Hematopoietic multipotent progenitor cell treated with erythropoietin and hydrocortisone succinate and interleukin-3 and kit ligand, for 15 days (in vitro differentiated cells): Measurements from ENCODE around the gene CRYBA4.
A peak's percentile ranks its signal among the peaks of the same experiment; 100 is the strongest.

ENCODE experiments used
- DNase-seq: peaks from one replicate; pipeline ENCODE4 v3.0.0-alpha.2; 2015; ENCODE audit warnings: low spot score

The CRYBA4 gene

DNA sequence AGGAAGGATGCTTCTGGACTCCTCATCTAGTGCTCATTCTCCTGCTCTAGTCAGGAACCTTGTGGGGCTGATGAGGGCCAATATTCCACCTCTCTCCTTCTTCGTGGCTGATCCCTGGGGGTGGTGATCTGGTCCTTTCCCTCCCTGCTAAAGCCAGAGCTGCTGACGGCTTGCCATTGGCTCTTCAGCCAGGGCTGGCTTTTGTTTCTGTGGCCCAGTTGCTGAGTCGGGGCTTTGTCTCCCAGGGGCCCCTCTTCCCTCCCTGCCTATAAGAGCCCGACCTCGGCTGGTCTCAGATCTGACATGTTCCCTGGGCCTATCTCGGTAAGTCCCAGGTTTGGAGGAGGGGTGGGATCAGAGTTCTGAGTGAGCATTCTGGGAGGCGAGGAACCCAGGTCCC, at the start of gene CRYBA4:
Gene CRYBA4, plus strand, starts transcription at position 301 of the 400 bp plus-strand sequence. CDS start 634 bp downstream, outside the sequence.
- DNase-seq, result no peak

DNA sequence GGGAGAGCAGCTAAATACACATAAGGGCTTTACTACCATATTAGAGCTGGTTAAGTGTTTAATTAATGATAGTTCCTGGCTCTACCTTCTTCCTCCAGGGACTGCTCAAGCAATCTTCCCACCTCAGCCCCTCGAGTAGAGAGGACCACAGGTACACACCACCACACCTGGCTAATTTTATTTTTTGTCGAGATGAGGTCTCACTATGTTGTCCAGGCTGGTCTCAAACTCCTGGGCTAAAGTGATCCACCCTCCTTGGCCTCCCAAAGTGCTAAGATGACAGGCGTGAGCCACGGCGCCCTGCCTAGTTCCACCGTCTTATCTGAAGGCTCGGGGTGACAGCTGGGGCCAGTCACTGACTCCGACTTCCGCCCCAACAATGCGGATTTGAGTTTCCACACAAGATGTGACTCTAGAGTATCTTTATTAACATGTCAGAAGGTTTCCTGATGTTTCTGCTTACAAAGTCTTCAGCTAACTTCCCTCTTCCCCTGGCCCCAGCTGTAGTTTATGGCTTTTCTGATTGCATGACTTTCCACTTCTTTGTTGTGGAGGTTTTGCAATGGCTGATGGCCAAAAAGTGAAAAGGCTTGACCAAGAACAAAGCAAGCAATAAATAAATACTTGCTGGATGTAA, 48.6 kb upstream of the CRYBA4 start:
- DNase-seq, result peak; percentile 77

DNA sequence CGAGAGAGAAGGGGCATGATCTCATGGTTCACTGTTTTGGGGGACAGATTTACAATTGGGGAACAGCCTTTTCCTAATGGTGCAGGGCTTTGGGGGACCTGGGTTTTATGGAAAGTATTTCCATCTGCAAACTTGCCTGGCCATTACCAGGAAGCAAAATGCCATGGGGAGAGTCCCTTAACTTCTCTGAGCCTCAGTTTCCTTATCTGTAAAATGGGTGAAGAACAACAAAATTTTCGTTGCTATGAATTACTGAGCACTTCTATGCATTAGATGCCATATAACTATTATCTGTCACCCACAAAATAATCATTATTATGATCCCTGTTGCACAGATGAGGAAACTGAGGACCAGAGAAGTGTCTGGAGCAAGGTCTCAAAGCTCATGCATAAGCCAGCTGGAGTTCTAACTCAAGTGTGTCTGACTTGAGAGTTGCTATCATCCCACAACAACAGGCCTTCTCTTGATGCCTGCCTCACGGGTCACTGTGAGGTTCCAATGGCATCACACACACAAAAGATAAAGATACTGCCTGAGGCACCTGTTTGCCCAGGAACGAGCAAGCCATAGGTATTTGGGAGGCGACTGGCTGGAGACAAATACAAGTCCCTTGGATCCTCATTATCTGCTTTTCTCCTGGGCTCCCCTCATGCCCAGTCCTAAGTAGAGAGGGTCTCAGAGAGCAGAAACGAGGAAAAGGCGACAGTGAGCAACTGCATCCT, 47.6 kb upstream of the CRYBA4 start:
- no peak for DNase-seq

DNA sequence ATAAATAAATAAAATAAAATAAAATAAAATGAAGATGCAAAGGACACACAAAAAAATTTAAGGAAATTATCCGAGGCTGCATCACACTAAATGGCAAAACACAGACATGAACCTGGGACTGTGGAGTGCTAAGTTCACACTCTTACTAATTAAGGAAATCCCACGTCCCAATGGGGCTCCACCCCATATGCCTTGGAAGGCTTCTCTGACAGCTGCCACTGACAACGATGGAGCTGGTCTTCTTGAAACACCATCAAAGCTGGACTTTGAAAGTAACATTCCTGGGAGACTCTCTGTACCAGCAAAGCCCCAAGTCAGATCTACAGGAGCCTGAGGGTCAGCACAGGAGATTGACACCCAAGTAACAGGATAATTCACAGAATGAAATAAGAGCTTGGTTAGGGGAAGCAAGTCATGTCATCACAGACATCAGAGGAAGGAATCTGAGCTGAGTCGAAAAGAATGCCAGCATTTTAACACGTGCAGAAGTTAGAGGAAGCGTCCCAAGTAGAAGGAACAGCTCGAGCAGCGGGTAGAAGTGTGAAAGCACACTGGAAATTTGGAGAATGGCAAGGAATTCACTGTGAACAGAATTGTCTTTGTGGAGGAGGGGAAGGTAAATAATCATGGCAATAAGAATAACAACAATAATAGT, 45.6 kb upstream of the CRYBA4 start:
- DNase-seq, result no peak

DNA sequence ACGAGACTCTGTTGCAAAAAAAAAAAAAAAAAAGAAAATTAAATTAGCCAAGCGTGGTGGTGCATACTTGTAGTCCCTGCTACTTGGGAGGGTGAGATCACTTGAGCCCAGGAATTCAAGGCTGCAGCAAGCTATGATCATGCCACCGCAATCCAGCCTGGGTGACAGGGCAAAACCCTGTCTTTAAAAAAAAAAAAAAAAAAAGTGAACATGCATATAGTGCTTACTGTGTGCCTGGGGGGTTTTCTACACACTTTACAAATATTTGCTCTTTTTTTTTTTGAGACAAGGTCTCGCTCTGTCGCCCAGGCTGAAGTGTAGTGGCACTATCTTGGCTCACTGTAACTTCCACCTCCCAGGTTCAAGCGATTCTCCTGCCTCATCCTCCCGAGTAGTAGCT, 44.7 kb upstream of the CRYBA4 start:
- DNase-seq, result no peak

DNA sequence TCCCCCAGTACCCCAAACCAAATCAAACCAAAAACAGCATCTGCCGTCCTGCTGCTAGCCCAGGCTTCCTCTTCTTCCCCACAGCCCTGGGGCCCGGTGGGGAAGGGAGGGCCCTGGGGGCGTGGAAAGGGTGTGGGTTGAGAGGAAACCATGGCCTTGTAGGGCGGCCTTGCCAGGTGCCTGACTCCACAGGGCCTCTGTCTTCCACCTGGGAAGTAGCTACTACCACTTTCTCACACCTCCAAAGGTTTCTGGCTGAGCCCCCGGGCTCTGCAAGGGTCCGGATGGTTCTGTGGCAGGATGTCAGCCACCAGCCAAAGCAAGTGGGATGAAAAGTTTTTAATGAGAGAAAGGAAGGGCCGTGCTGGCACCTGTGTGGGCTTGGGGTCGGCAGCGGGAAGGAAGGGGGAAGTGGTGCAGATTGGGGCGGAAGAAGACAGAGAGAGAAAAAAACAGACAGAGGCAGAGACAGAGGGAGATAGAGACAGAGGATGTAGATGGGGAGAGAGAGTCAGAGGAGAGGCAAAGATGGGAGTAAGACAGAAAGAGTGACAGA, 42.4 kb upstream of the CRYBA4 start:
- DNase-seq, result no peak

DNA sequence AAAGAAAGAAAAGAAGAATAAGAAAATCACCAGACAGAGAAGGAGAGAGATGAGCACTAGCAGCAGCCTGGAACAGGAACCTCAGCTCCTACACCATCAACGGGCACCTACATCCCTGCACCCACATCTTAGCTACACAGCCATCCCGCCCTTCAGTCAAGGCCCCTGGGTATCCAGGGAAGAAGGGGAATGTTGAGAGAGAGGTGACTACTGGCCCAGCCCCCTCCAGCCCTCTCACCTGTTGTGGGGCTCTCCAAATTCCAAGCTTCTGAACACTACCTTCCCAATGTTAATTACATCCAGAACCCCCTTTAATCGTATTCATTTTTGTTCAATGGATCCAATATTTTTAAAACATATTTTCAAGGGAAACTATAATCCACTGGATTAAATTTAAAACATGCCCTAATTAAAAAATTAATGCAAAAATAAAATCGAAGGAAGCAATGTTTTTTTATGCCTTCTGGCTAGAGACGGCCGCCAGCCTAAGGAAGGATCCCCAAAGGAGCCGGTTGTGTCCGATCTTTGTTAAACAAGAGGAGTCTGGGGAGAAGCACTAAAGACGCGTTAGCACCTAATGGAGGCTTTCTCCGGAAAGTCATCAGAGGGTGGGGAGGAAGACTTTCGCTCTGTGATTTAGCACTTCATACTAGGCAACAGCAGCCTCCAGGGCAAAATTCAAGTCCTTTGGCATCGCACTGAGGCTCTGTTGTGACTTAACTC, 41.4 kb upstream of the CRYBA4 start:
- no peak for DNase-seq

DNA sequence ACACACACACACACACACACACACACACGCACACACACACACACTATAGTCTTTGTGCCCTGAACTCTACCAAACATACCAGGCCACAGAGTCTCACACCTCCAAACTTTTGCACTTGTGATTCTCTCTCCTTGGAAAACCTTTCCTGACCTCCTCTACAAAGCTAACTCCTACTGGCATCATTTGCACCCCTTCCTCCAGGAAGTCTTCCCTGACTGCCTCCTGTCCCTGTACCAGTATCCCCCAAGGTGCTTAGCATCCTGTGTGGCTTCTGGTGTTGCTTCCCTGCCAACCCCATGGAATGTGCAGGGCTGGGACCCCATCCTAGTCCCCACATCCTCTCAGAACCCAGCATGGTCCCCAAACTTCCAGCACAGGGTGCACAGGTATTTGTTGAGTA, 40.7 kb upstream of the CRYBA4 start:
- no peak for DNase-seq

DNA sequence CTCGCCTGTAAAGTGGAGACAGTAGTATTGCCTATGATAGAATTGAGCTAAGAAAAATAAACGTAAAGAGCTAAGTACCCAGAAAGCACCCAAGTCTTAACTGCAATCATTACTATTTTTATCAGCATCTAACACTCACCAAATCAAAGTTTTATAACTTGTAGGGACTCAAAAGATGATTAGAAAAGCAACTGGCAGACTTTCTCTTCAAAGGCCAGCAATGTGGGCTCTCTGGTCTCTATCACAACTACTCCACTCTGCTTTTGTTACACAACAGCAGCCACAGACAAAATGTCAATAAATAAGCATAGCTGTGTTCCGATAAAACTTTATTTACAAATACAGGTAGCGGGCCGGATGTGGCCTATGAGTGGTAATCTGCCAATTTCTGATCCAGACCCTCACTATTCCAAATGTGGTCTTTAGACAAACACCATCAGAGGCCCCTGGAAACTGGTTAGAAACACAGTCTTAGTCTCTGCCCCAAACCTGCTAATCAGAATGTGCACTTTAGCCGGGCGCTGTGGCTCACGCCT, 40.1 kb upstream of the CRYBA4 start:
- DNase-seq, result no peak

DNA sequence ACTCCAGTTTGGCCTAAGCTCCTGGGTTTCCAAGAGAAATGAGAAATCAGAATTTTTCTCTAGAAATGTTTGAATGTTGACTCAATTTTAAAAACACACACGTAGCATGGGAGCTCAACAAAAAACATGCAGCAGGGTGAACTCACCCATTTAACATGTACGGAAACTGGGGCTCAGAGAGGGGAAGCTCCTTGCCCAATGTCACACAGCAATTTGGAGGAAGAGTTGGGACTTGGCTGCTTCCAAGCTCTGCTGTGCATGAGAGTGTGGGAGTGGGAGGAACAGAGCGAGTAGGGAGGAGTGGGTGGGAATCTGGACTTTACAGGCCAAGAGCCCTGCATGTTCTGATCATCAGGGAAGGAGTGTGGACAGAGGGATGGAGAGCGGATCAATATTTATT, 37.8 kb upstream of the CRYBA4 start:
- no peak for DNase-seq

DNA sequence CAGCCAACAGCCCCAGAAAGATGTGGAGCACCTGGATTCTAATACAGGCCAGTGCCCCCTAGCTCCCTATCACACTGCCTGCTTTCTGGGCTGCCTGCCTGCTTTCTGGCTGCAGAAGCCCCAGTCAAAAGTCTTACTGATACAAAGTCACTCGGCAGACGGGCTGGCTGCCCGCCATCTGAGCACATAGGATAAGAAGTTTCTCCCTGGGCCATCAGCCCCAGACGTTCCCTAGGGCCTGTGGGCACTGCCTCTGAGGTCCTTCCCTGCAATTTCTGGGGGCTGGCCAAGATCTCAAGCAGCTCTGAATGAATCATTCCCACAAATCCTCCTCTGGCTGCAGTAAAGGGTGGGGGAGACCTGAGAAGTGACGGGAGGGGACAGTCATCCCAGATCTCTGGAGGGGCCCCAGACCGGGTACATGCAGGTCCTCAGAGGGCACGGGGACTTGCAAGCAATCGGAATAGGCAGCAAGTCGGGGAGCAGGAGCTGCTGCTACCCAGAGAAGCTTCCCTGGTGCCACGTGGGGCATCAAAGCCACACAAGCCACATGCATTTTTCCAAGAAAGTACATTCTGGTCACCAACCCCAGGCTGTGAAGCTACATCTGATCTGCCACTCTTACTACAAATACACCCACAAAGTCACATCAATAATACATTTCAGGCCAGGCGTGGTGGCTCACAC, 36.5 kb upstream of the CRYBA4 start:
- peak; percentile 95 for DNase-seq

DNA sequence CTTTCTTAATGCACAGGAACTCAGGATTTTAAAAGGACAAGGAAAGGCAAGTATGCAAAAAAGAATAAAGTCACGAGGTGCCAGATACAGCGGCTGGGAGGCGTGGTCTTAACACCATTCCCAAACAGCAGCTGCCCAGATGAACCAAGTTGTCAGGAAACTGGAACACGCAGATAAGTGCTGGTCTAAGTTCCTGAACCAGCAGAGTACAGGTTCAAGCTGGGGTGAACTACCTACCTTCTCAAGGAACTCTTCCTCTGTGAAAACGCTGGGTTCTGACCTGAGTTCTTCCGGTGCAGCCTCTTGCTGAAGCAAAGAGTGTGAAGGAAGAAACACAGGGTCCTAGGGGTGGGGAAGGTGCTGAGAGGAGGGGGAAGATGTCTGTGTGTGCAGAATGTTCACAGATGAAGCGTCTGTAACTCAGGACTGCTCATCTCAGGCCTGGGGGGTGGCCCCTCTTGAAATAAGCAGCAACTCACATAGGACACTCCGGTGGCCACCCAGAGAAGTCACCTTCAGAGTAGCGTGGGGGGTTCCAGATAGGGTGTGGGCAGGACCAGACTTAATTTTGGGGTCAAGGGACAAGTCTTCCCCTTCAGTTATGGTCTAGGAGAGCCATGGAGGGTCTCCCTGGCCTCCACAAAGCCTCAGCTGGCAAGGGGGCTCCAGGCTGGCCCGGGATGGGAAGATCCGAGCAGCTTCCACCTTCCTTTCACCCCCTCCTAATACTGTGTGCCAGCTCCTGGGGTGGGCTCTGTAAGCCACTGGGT, 35.0 kb upstream of the CRYBA4 start:
- DNase-seq, result no peak

DNA sequence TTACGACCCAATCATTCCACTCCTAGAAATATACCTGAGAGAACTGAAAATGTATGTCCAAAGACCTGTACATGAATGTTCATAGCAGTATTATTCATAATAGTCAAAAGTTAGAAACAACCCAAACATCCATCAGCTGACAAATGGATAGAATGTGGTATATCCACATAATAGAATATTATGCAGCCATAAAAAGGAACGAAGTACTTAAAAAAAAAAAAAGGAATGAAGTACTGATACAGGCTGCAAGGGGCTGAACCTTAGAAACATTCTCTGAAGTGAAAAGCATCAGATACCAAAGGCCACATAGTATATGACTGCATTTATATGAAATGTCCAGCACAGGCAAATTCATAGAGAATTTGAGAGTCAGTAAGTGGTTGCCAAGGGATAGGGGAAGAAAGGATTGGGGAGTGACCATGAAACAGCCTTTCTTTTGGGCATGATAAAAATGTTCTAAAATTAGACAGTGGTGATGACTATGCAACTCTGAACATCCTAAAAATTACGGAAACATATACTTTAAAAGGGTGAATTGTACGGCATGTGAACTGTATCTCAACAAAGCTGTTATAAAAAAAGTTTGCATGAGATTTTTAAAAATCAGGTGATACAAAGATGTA, 33.7 kb upstream of the CRYBA4 start:
- peak; percentile 57 for DNase-seq

DNA sequence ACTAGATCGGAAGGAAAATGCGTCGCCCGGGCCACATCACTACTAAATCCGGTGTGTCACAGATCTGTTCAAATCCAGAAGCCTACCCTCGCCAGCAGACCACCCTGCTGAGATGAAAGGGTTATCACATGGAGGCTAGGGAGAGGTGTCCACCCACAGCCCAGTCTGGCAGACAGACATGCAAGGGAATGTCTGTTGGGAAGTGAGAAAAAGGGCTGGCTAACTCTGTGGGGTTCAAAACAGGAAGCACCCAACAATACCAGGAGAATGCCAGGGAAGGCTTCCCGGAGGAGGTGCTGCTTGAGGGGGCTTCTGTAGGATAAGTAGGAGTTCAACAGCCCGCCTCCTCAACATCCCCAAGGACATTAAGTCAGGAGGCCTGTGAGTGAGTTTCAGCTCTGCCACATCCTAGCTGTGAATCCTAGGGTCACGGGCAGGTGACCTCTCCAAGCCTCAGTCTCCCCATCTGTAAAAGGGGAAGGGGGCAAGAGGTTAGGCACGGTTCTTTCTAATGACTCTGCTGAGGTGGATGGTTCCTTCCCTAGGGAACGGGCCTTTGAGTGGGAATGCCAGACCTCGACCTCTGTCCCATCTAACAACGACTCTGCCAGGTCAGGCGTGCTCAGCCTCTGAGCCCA, 32.9 kb upstream of the CRYBA4 start:
- no peak for DNase-seq

DNA sequence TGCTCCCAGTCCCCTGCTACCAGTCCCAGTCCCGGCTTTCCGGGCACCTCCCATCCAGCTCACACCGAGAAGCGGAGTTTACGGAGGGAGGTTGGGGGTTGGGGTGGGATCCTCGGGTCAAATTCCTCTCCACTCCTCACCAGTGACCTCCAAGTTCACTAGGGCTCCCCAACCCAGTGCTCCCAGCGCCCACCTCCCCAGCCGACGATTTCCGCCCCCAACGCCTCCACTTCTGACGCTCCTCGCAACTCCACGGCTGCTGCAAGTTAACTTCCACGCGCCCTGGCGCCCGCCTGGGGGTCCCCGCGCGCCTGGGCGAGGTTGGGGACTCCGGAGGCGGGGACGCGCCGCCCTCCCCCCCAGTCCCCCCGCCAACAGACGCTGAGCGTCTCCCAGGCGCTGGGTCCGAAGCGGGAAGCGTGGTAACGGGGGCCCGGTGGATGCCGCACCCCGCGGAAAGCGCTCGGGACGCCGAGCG, 32.4 kb upstream of the CRYBA4 start:
- DNase-seq, result peak; percentile 41

DNA sequence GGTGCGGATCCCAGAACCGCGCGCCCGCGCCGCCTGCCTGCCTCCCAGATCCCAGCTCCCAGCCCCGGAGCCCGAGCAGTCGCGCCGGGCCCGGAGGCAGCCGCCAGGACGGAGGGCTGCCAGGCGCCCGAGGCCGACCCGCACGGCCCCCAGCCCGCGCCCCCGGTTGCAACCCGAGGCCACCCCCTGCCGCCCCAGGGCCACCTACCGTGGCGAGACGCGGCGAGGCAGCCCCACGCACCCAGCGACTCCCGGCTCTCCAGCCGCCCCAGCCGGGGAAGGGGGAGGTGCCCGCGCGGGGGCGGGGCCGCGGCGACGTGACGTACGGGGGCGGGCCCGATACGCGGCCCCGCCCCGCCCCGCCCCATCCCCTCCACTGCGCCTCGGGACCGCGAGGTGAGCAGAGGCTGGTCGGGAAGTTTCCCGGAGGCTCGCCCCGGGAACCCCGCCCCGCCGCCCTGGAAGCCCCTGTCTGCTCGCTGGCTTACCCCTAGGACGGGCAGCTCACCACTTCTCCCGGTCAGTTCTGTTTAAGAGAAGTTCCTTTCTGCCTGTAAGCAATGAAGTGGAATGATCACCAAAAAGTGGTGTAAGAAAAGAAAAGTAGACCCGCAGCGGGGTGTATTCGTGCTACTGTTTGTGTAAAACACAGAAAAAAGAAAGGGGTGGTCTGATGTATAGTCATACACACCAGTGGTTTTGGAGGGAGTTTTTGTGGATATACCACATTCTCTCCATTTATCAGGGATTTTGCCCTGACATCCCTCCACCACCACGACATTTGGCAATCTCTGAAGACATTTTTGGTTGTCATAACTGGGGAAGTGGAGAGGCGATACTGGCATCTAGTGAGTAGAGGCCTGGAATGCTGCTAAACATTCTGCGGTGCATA, 31.7 kb upstream of the CRYBA4 start, which contains the start of gene TPST2:
Gene TPST2, minus strand, starts transcription at position 288 of the 892 bp plus-strand sequence. CDS start 48,502 bp downstream, outside the sequence.
- peak; percentile 84 for DNase-seq

DNA sequence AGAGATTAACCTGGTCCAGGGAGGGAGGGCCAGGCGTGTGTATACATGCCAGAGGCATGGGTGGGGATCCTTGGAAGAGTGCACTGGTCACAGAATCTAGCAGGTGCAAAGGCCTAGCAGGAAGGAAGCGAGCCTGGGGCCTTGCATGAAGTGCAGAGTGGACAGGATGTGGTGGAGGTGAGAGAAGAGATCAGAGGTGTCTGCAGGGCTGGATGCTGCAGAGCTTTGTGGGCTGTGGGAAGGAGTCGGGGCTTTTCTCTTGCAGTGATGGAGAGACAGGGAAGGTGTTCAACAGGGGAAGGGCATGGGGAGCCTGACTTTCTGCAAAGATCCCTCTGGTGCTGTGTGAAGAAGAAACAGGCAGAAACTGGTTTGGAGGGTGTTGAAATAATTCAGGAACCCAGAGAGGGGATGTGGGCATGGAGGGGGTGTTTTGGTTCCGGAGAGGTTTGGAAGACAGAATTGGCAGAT, 29.3 kb upstream of the CRYBA4 start:
- DNase-seq, result no peak

DNA sequence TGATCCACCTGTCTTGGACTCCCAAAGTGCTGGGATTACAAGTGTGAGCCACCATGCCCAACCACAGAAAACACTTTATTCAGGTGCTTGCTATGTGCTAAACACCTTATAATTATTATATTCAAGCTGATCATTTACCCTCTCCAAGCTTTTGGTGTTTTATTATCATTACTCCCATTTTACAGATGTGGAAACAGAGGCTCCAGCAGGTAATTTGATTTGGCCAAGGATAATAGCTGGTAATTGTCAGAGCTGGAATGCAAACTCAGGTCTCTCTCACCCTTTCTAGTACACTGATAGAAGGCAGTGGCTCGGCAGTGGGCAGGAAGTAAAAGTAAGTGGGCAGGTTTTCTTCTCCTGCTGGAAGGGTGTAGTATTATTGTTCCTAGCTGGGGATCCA, 28.0 kb upstream of the CRYBA4 start:
- no peak for DNase-seq
